SK-N-MC (cell line): ENCODE data around the gene GNAI2.

ENCODE experiments used
- EZH2 ChIP-seq: fragments of 200-600 bp; sonication (generic); IDR thresholded peaks from one replicate; pipeline ENCODE4 v1.6.1; 2017; ENCODE audit warnings: antibody characterized with exemption
- POLR2AphosphoS5 ChIP-seq: IDR thresholded peaks from 2 replicates; pipeline ENCODE4 v1.6.1; 2012; ENCODE audit warnings: mild to moderate bottlenecking, low read depth, low read length, borderline replicate concordance

- TF ChIP-seq EZH2 (no peak), POLR2AphosphoS5 (no peak)
Observed at GRCh38 chr3:50232303-50232702, 3.7 kb upstream of the GNAI2 start.
